Stimulated activated CD4-positive, alpha-beta T cell treated with anti-CD3 and anti-CD28 coated beads, TNF-alpha, amount 100 ng/mL, for 24 hours (primary cell): ENCODE measurements around the gene ASPA.
A peak's percentile ranks its signal among the peaks of the same experiment; 100 is the strongest.
"Not testable (repeated sequence)": the region's sequence is repeated elsewhere in the genome, so short reads cannot be mapped to it uniquely, and the experiment has no call there.

Source experiments
- DNase-seq, 3 experiments: peaks; one replicate each; pipeline ENCODE4 v3.0.0-alpha.2; 2020; ENCODE audit warnings: low read depth in 3 of 3

The ASPA gene

GRCh38 chr17:3475812-3476610 is at the start of gene ASPA:
Gene ASPA, plus strand, starts transcription at chr17:3475997. Its CDS starts 163 bp downstream, at chr17:3476160.
- no peak for DNase-seq

- peak in 1 of 3 experiments; percentile 9 for DNase-seq
These were observed 42.6 kb upstream of the ASPA start for GRCh38 chr17:3433215-3433614.

- DNase-seq, result no peak
These were observed 42.1 kb upstream of the ASPA start, which contains the start of gene OR1E2 for GRCh38 chr17:3433741-3434140. Gene OR1E2, minus strand, starts transcription at chr17:3433841. Its CDS starts 0 bp downstream, at chr17:3433841.

- DNase-seq, result no peak
These were observed 37.4 kb upstream of the ASPA start for GRCh38 chr17:3438368-3438767.

GRCh38 chr17:3440451-3440850 is 35.3 kb upstream of the ASPA start:
- DNase-seq, result no peak

GRCh38 chr17:3447625-3448024 is 28.2 kb upstream of the ASPA start:
- no peak for DNase-seq

GRCh38 chr17:3448059-3448665 is 27.6 kb upstream of the ASPA start:
- no peak for DNase-seq

GRCh38 chr17:3466355-3466754 is 9.4 kb upstream of the ASPA start:
- not testable (repeated sequence) for DNase-seq

GRCh38 chr17:3469529-3469928 is 6.3 kb upstream of the ASPA start:
- DNase-seq, result no peak

- DNase-seq, result no peak
These were observed 4.2 kb upstream of the ASPA start, which contains the start of gene SPATA22 for GRCh38 chr17:3471599-3471998. Gene SPATA22, minus strand, starts transcription at chr17:3471819. Its CDS starts 2,494 bp downstream, at chr17:3469325.

GRCh38 chr17:3472137-3472536 is 3.7 kb upstream of the ASPA start:
- DNase-seq, result no peak

- DNase-seq, result no peak
These were observed 1.6 kb upstream of the ASPA start for GRCh38 chr17:3474212-3474611.

GRCh38 chr17:3475251-3475685 is 529 bp upstream of the ASPA start:
- no peak for DNase-seq

- no peak for DNase-seq
These were observed 4.2 kb downstream of the ASPA start for GRCh38 chr17:3479988-3480387.

GRCh38 chr17:3482852-3483251 is 7.1 kb downstream of the ASPA start:
- DNase-seq, result no peak

GRCh38 chr17:3485481-3486068 is 9.8 kb downstream of the ASPA start:
- no peak for DNase-seq

GRCh38 chr17:3497101-3497500 is 21.3 kb downstream of the ASPA start:
- no peak for DNase-seq

- DNase-seq, result no peak
These were observed 25.5 kb downstream of the ASPA start for GRCh38 chr17:3501344-3501743.

- no peak for DNase-seq
These were observed 26.7 kb downstream of the ASPA start for GRCh38 chr17:3502466-3502865.

GRCh38 chr17:3503285-3503684 is 27.5 kb downstream of the ASPA start:
- DNase-seq, result no peak

- DNase-seq, result no peak
These were observed 29.2 kb downstream of the ASPA start for GRCh38 chr17:3505008-3505407.

GRCh38 chr17:3506054-3506453 is 30.3 kb downstream of the ASPA start:
- no peak for DNase-seq

- no peak for DNase-seq
These were observed 31.3 kb downstream of the ASPA start for GRCh38 chr17:3507071-3507470.
